GM12875 (cell line): ENCODE results near the gene CCDC198.

Experiments
- H3K4me3 ChIP-seq: one replicate; pipeline ENCODE4 v1.5.1; 2011; ENCODE audit warnings: low read depth, low read length, control low read depth
- CTCF ChIP-seq: IDR thresholded peaks from 2 replicates; pipeline ENCODE4 v1.5.1; 2011; ENCODE audit warnings: low read depth, mild to moderate bottlenecking, control low read depth, inconsistent platforms, low read length, moderate library complexity, borderline replicate concordance; ENCODE audit not compliant: insufficient read depth

The CCDC198 gene

GRCh38 chr14:57470909-57471308, 22.7 kb downstream of the CCDC198 start:
- H3K4me3 ChIP-seq = no peak overlapping the region
- TF ChIP-seq CTCF = no peak

- no peak for TF ChIP-seq CTCF
- H3K4me3 ChIP-seq = no peak overlapping the region
Measured at GRCh38 chr14:57464008-57464730, 29.5 kb downstream of the CCDC198 start.

- TF ChIP-seq CTCF = no peak
- no peak overlapping the region for H3K4me3 ChIP-seq
Measured at GRCh38 chr14:57462551-57462950, 31.1 kb downstream of the CCDC198 start.

GRCh38 chr14:57461777-57462320, 31.8 kb downstream of the CCDC198 start:
- no peak for TF ChIP-seq CTCF
- H3K4me3 ChIP-seq = no peak overlapping the region

- no peak overlapping the region for H3K4me3 ChIP-seq
- TF ChIP-seq CTCF = no peak
Measured at GRCh38 chr14:57435923-57436322, 57.7 kb downstream of the CCDC198 start.

- TF ChIP-seq CTCF = no peak
- H3K4me3 ChIP-seq = no peak overlapping the region
Measured at GRCh38 chr14:57420986-57421385, 72.7 kb downstream of the CCDC198 start.

- H3K4me3 ChIP-seq = no peak overlapping the region
- TF ChIP-seq CTCF = no peak
Measured at GRCh38 chr14:57420033-57420432, 73.6 kb downstream of the CCDC198 start.
